Stimulated activated CD8-positive, alpha-beta memory T cell treated with anti-CD3 and anti-CD28 coated beads, Interleukin-4, amount 100 ng/mL, for 24 hours (primary cell): ENCODE data around the gene METTL16.
"Not testable (repeated sequence)": the region's sequence is repeated elsewhere in the genome, so short reads cannot be mapped to it uniquely, and the experiment has no call there.

Source experiments
- DNase-seq: peaks from one replicate; pipeline ENCODE4 v3.0.0-alpha.2; 2020; ENCODE audit warnings: low read depth

METTL16 gene

DNA sequence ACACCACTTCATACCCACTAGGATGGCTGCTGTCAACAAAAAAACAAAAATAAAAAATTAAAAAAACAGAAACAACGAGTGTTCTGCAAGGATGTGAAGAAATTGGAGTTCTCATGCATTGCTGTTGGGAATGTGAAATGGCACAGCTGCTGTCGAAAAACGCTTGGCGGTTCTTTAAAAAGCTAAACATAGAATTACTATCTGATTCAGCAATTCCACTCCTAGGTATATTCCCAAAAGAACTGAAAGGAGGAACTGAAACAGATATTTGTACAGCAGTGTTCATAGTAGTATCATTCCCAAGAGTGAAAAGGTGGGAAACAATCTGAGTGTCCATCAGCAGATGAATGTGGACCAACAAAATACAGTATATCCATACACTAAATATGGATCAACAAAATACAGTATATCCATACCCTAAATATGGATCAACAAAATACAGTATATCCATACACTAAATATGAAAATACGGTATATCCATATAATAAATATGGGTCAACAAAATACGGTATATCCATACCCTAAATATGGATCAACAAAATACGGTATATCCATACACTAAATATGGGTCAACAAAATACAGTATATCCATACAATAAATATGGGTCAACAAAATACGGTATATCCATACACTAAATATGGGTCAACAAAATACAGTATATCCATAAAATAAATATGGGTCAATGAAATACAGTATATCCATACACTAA, 8.7 kb downstream of the METTL16 start:
- DNase-seq = no peak

DNA sequence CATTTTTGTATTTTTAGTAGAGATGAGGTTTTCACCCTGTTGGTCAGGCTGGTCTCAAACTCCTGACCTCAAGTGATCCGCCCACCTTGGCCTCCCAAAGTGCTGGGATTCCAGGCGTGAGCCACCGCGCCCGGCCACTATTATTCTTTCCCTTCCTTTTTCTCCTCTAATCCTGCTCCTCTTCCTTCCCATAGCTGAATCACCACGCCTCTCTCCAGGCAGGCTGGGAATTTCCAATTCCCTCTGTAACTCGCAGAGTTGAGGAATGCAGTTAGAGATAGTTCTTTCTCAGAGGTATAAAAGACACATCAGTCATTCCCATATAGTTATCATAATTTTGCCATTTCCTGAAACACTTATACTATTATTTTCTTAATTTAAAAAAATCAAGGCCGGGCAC, 11.2 kb downstream of the METTL16 start:
- no peak for DNase-seq

DNA sequence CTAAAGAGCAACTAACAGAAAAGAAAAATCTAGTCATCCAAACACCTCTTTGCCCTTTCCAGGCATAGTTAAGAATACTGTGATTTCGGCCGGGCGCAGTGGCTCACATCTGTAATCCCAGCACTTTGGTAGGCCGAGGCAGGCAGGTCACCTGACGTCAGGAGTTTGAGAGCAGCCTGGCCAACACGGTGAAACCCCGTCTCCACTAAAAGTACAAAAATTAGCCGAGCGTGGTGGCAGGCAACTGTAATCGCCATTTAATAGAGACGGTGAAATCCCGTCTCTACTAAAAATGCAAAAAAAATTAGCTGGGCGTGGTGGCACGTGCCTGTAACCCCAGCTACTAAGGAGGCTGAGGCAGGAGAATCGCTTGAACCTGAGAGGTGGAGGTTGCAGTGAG, 22.4 kb downstream of the METTL16 start:
- not testable (repeated sequence) for DNase-seq

DNA sequence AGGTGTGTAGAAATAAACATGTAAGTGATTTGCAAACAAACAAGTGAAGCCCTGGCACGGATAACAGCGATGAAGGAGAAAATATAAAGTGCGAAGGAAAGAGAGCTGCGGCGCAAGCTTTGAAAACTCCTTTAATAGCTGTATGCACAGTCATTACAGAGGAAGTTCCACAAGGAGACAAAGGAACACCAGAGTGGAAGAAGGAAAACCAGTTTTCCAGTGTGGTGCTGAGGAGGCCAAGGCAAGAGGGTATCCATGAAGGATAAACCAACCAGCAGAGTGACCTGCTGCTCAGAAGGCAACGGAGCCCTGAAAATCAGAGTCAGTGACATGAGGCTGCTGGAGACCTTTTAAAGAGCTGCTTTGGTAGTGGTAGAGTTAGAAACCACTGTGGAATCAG, 24.4 kb downstream of the METTL16 start:
- no peak for DNase-seq

DNA sequence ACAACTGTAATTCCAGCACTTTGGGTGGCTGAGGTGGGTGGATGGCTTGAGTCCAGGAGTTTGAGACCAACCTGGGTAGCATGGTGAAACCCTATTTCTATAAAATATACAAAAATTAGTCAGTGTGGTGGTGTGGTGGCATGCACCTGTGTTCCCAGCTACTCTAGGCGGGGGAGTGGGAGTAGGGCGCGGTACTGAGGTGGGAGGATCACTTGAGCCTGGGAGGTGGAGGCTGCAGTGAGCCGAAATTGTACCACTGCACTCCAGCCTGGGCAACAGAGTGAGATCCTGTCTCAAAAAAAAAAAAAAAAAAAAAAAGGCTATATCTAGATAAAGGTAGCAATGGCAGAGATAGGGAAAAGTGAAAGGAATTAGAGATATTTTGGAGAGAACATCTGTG, 25.0 kb downstream of the METTL16 start:
- not testable (repeated sequence) for DNase-seq

DNA sequence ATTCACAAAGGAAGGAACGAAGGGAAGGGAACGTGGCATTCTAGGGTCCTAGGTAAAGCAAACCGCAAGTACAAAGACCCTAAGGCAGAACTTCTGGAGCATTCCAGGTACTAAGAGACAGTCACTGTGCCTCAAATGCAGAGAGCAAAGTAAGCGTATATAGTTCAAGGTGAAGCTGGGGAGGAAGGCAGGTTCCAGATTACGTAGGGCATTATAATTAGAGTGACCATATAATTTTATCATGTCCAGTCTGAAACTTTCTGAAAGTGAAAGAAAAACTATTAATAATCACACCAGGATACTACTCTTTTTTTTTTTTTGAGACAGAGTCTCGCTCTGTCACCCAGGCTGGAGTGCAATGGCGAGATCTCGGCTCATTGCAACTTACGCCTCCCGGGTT, 25.7 kb downstream of the METTL16 start:
- no peak for DNase-seq

DNA sequence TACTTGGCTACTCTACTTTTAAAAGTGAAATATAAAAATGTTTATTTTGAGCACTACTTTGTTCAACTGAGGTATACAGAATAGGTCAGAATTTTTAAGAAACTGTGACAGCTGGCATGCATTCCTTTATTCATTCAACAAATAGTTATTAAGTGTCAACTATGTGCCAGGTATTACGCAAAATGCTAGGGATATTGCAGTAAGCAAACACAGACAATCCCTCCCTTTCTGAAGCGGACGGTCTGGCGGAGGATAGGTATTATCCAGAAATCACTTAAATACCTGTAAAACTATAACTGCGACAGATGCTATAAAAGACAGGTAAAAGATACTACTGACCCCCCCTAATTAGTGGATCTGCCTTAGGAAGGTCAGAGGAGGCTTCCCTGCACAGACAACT, 26.1 kb downstream of the METTL16 start:
- DNase-seq = no peak

DNA sequence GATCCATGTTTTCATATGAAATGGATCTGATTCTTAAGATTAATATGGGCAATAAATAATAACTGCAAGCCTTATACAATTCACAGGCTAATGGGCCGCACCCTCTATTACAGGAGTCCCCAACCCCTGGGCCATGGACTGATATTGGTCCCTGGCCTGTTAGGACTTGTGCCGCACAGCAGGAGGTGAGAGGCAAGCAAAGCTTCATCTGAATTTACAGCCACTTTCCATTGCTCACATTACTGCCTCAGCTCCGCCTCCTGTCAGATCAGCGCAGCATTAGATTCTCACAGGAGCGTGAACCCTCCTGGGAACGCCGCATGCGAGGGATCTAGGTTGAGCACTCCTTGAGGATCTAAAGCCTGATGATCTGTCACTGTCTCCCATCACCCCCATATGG, 26.8 kb downstream of the METTL16 start:
- no peak for DNase-seq

DNA sequence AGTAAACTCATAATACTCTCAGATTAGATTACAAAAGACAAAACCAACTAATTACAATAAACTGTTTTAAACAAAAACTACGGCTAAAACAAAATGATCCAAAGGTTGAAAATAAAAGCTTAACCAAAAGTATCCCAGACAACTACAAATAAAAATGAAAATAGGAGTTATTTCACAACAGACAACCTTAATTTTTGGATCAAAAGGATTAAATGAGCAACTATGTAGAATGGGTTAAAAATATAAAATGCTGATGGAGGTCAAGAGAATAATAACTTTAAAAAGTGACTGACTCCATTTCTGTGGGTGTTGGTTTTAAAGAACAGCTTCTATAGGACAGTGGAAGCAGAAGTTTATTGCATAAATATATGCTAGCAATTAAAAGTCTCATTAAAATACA, 28.6 kb downstream of the METTL16 start:
- no peak for DNase-seq

DNA sequence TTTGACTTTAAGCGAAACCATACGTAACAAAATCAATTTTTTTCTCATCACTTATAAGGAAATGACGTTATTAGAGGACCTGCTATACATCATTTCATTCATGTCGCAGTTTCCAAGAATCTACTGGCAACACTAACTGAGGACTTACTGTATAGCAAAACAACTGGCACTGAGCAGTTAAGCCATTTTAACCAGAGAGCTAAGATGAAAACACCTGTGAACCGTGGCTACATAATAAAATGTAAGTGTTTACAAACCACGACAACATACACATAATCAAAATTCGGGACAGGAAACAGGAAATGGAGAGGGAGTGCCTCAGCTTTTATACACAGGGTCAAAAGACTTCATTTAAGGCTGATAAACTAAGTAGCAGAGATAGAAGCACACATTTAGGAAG, 29.5 kb downstream of the METTL16 start:
- no peak for DNase-seq

DNA sequence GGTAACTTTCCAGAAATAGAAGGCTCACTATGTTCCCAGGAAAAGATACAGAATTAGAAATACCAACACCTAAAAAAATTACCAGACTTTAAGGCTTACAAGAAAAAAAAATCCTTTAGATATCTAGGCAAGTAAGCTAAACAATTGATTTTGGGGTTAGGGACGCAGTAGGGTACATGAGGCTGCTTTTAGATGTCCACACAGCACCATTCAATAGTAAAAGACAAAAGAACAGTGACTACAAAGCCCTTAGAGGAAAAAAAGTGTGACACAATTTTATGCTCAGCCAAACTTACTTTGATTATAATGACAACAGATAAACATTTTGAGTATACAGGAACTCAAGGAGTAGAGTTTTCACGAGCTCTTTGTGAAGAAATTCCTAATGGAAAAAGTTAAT, 29.9 kb downstream of the METTL16 start:
- no peak for DNase-seq

DNA sequence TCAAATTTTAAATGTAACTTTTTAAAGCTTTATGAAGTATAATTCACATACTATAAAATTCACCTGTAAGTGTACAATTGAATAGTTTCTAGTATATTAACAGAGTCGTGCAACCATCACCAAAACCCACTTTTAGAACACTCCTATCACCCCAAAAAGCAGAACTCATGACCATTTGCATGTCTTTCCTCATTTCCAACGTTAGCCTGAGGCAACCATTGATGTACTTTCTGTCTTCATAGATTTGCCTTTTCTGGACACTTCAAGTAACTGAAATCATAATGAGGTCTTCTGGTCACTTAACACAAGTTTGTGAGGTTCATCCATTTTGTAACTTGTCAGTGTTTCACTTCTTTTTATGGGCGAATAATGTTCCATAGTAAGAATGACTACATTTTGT, 33.2 kb downstream of the METTL16 start:
- no peak for DNase-seq

DNA sequence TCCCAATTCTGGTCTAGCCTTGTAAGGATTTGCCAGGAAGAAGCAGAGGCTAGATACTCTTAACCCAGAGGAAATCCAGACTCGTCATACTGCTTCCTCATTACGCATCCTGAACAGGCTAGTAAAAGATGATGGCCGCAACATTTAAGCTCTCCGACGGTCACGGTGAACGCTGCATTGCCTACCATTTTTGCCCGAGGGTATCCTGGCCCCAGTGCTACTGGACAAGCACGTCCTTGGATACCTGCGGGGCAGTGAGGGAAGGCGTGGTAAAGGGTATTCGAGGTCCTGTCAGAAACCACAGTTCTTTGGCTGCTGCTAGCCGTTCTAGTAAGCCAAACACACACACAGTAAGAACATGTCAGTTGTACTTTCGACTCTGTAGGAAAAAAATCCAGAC, 36.6 kb downstream of the METTL16 start:
- DNase-seq = no peak

DNA sequence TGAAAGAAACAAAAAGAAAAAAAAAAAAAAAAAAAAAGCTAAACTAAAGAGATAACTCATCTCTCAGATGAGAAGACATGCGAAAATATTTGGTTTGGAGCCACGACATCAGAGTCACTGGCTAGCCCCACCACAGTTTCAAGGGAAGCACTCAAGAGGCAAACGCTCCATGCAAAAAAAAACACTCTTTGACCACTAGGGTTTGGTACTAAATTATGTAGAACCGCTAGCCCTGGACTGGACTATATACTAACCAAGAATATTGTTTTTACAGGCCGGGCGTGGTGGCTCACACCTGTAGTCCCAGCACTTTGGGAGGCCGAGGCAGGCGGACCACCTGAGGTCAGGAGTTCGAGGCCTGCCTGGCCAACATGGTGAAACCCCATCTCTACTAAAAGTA, 37.3 kb downstream of the METTL16 start:
- no peak for DNase-seq

DNA sequence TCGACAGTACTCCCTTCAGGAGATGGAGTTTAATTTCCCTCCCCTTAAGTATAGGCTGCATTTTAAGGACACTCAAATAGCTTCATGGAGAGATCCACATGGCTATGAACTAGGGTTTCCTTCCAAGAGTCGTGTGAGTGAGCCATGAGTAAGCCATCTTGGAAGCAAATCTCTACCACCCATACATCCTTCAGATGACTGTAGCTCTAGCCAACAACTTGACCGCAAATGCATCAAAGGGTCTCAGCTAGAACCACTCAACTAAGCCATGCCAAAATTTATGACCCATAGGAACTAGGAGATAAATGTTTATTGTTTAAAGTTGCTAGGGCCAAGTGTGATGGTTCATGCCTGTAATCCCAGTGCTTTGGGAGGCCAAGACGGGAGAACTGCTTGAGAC, 43.4 kb downstream of the METTL16 start:
- DNase-seq = no peak

DNA sequence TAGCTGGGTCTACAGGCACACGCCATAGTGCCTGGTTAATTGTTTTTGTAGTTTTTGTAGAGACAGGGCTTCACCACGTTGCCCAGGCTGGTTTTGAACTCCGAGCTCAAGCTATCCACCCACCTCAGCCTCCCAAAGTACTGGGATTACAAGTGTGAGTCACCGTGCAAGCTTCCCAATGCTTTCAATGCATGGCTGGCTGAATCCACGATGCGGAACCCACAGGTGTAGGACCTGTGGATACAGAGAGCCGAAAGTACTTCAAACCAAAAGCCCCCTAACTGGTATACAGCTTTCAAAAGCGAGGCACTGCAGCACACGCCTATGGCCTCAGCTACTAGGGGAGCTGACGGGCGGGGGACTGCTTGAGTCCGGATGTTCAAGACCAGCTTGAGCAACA, 44.8 kb downstream of the METTL16 start:
- no peak for DNase-seq

DNA sequence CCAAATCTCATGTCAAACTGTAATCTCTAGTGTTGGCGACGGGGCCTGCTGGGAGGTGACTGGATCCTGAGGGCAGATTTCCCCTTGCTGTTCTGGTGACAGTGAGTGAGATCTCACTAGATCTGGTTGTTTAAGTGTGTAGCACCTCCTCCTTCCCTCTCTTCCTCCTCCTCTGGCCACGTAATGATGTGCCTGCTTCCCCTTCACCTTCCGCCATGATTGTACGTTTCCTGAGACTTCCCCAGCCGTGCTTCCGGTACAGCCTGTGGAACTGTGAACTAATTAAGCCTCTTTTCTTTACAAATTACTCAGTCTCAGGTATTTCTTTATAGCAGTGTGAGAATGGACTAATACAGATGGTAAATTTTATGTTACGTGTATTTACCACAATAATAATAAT, 49.2 kb downstream of the METTL16 start:
- DNase-seq = no peak

DNA sequence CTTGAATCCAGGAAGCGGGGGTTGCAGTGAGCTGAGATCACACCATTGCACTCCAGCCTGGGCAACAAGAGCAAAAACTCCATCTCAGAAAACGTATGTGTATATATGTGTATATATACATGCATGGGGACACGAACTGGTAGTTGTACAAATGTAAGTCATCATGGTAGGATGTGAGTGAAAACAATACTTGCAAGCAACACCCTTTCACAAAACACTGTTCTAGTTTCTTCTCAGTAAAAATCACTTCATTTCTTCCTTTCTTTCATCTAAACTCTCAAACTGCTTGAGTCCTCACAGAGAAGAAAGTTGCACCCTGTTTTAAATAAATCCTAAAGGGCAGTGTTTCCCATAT, 51.8 kb downstream of the METTL16 start:
- DNase-seq = no peak

DNA sequence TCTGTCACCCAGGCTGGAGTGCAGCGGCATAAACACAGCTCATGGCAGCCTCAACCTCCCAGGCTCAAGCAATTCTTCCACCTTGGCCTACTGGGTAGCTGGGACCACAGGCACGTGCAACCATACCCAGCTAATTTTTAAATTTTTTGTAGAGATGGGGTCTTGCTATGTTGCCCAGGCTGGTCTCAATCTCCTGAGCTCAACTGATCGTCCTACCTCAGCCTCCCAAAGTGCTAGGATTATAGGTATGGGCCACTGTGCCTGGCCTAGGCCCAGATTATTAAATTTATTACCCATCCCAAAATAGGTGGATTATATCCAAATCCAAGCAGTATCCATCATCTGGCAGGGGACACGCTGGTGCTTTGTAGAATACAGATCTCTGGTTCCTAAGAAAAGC, 53.8 kb downstream of the METTL16 start:
- no peak for DNase-seq

DNA sequence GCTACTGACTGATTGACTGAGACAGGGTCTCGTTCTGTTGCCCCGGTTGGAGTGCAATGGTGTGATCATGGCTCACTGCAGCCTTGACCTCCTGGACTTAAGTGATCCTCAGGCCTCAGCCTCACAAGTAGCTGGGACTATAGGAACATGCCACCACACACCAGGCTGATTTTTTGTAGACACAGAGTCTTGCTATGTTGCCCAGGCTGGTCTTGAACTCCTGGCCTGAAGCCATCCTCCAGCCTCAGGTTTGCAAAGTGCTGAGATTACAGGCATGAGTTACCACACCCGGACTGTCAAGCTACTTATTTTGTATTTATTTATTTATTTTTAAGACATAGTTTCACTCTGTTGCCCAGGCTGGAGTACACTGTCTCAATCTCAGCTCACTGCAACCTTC, 55.2 kb downstream of the METTL16 start:
- DNase-seq = no peak

DNA sequence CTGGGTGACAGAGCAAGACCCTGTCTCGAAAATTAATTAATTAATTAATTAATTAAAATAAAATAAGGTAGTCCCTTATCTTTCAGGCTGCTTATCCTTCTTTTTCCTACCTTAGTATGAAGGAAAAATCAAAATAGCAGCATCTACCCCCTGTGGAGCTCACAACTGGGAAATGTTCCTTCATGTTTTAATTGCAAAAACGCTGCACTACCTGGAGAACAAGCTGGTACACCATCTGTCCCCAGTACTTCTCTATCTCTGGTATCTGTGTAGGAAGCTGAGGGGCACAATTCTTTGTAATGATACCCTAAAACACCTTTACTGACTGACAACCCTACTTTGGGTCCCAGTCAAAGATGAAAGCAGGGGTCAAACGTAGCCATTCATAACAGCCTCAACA, 55.7 kb downstream of the METTL16 start:
- no peak for DNase-seq

DNA sequence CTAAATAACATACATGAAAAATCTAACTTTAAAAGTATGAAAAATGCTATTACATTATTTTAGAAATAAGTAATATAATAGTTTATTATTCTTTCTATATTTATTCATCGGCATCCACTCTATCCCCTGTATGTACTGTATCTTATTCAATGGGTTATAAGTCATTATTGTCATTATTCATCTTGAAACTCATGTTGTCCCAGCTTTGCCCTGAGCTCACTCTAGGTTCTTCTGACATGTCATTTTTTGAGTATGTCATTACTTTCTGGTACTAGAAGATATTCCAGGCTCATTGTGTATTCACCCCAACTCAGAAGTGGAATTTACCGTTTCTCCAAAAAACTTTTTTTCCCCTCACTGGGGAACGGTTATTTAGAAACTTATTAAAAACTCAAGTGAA, 57.8 kb downstream of the METTL16 start:
- no peak for DNase-seq

DNA sequence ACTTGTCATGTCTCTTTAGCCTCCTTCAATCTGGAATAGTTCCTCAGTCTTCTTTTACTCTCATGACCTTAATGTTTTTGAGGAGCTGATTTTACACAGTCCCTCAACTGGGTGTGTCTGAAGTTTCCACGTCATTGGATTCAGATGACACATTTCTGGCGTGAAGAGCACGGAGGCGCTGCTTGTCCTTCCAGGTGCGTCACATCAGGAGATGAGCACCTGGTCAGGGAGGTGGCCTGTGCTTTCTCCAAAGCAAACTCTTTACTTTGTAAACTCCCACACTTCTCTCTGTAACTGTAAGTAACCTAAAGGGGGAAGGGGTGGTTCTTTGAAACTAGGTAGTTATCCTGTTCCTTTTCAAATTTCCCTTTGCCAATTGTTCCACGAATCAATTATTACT, 58.4 kb downstream of the METTL16 start:
- no peak for DNase-seq

DNA sequence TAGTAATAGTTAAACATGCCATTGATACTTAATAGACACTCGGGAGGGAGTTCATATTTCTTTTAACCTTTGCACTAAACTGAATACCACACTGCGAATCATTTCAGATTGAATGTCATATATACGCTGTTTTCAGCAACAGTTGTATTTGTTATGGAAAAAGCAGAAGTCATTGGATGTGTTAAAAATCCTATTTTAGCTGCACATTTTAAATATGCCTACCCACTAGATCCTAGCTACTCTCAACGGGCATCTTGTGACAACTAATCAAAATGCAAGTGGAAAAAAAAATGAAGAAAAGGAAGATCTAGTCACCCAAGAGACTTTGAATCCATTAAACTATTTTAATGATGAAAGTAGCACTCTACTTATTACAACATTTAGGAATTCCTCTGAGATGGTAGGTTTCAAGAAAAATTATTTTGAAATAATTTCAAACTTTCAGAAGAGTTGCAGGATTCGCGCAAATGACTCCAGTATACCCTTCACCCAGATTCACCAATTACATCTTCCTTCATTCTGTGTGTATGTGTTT, 59.4 kb downstream of the METTL16 start:
- DNase-seq = no peak
